Erythroblast (primary cell): ENCODE results near the gene PTPN13.

Experiments used
- DNase-seq, 2 experiments: peaks; one replicate each; lab custom pipeline; 2025; lab: John Stamatoyannopoulos, UW
- GATA1 ChIP-seq: IDR thresholded peaks from 2 replicates; pipeline ENCODE4 v1.6.1; 2011; ENCODE audit warnings: low read depth, mild to moderate bottlenecking, control low read depth, low read length, moderate library complexity
- POLR2A ChIP-seq: IDR thresholded peaks from 2 replicates; pipeline ENCODE4 v1.6.1; 2011; ENCODE audit warnings: mild to moderate bottlenecking, low read length

The PTPN13 gene

DNA sequence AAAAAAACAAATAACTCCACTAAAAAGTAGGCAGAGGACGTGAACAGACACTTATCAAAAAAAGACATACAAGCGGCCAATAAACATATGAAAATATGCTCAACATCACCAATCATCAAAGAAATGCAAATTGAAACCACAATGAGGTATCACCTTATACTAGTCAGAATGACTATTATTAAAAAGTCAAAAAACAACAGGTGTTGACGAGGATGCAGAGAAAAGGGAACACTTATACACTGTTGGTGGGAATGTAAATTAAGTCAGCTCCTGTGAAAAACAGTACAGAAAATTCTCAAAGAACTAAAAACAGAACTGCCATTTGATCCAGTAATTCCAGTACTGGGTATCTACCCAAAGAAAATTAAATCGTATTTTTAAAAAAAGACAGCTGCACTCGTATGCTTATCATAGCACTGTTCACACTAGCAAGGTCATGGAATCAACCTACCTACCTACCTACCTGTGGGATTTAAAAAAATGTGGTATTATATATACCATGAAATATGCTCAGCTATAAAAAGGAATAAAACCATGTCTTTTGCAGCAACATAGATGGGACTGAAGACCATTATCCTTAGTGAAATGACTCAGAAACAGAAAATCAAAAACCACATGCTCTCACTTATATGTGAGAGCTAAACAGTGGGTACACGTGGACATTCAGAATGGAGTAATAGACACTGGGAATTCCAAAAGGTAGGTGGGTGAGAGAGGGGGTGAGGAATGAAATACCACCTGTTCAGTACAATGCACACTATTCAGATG, 24.8 kb upstream of the PTPN13 start:
- DNase-seq: no peak
- no peak for TF ChIP-seq POLR2A
- TF ChIP-seq GATA1: no peak

DNA sequence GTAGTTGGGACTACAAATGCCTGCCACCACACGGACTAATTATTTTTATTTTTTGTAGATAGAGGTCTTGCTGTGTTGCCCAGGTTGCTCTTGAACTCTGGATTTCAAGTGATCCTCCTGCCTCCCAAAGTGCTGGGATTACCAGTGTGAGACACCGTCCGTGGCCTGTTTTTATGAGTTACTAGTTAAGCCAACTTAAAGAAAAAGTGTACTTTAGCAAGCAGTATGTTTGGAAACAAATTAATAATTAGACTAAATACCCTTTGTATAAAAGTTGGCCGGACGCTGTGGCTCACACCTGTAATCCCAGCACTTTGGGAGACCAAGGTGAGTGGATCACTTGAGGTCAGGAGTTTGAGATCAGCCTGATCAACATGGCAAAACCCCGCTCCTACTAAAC, 14.2 kb upstream of the PTPN13 start:
- DNase-seq: no peak
- TF ChIP-seq GATA1 (no peak), POLR2A (no peak)

DNA sequence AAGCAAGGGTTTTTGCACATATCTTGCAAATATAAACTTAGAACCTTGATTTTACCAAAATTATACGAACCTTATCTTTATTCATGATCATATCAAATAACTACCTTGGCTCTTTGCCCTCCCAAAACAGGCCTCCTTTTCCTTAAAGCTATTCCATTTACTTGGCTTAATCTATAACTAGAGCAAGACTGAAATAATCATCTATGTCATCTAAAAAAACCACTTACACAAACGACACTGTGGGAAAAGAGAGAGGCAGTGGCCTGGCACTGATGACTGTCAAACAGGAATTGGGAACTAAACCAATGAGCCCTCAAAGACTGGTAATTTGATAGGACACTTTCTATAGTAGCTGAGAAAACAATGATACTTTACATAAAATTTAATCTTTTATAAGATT, 11.7 kb upstream of the PTPN13 start:
- TF ChIP-seq GATA1 (no peak), POLR2A (no peak)
- DNase-seq: peak in 1 of 2 experiments; percentile 11

DNA sequence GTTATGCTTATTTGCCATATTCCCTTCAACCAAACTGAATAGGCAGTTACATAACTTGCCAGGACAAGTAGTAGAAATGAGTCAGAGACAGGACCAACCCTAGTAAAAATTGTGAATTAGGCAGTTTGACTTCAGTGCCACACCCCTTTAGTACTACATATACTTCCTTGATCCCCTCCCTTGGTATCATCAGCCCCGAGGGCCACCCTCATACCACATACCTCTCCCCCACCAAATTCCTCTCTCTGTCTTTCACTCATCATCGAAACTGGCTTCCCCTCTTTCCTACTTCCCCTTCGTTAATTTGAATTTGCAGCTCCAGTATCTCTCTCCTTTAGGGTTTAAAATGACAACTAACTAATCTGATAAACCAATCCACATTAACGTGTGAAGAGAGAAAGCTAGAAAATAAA, 7.9 kb upstream of the PTPN13 start:
- TF ChIP-seq POLR2A: no peak
- TF ChIP-seq GATA1: no peak
- DNase-seq: peak; percentile 8 to 10

DNA sequence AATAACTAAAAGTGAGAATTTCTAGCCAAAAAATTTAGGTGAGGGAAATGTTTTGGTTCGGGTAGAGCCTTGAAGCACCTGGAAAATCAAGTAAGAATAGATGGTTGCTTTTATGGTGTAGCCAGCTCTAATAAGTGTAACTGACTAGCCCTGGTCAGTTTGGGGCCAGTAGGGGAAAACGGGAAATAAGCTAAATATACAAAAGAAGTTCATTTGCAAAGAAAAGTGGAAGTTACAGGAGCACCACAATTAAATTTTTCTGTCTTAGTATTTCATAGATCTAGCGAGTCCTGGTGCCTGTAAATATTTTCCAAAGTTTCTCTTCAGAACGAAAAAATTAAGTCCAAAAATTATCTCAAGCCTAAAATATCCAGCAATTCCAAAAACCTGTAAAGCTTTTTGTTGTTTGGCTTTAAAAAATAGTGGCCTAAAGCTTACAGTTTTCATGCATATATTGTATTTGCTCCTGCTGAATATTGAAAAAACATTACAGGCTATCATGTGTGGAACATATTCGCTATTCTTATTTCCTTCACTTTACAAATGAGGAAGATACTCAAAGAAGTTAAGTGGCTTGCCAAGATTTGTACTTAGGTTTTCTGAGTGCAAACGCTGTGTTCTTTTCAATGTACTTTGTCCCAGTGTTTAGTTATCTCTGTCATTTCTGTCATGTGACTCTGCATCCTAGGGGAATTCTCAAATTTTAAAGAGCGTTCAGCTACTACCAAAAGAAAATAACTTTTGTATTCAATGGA, 7.3 kb upstream of the PTPN13 start:
- no peak for TF ChIP-seq GATA1
- TF ChIP-seq POLR2A: no peak
- DNase-seq: no peak

DNA sequence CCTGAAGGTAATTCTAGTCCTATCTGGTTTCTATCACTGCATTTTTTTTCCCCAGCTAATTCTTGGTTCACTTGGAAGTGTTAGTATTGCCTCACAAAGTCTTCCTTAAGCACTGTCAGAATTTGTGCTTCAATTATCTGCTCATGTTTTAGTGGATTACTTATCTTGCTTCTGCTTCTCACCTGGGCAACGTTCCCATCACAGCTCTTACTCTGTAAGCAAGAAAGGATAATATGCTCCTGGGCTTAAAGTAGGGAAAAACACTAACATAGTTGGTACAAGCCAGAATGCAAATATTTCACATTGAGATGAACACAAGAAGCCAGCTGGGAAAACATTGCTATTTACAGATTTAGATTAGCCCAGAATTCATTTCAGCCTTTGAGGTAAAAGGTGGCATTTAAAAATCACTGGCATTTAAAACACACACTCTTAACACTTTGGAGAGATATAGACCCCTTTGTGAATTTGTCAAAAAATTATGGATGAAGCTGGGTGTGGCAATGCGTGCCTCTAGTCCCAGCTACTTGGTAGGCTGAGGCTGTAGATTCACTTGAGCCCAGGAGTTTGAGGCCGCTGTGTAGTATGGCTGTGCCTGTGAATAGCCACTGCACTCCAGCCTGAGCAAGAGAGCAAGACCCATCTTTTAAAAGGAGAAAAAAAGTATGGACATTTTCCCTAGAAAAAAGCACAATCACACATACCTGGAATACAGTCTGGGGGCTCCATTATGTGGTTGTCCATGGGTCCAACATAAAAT, 6.6 kb upstream of the PTPN13 start:
- no peak for DNase-seq
- no peak for TF ChIP-seq GATA1
- no peak for TF ChIP-seq POLR2A

DNA sequence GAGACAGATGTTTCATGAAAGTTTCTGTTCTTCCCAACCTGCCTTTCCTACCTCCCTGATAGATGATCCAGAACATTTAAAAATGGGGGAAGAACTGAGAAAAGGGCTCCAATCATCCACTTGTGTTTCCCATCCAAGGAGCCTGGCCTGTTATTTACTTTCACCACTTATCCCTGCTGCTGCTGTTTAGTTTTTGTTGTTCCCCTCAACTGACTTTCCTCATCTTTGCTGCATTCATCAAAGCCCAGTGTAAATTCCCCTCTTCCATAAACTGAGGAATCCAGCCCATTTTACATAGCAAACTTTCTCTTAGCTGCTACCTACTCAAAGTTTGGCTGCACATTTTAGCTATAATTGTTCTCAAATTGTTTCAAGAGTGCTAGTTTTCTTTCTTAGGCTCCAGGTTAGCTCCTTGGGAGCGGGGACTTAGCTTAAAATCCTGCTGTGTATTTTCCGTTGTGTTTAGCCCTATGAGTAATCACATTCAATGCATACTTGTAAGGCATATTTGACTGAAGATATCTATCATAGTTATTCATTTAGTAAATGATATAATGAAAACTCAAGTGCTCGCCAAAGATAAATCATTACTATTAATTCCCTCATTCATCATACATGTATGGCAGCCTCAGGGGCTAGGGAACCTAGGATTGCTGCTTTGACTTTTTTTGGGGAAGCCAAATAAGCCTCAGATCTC, 1.4 kb upstream of the PTPN13 start:
- TF ChIP-seq POLR2A (no peak), GATA1 (no peak)
- no peak for DNase-seq

DNA sequence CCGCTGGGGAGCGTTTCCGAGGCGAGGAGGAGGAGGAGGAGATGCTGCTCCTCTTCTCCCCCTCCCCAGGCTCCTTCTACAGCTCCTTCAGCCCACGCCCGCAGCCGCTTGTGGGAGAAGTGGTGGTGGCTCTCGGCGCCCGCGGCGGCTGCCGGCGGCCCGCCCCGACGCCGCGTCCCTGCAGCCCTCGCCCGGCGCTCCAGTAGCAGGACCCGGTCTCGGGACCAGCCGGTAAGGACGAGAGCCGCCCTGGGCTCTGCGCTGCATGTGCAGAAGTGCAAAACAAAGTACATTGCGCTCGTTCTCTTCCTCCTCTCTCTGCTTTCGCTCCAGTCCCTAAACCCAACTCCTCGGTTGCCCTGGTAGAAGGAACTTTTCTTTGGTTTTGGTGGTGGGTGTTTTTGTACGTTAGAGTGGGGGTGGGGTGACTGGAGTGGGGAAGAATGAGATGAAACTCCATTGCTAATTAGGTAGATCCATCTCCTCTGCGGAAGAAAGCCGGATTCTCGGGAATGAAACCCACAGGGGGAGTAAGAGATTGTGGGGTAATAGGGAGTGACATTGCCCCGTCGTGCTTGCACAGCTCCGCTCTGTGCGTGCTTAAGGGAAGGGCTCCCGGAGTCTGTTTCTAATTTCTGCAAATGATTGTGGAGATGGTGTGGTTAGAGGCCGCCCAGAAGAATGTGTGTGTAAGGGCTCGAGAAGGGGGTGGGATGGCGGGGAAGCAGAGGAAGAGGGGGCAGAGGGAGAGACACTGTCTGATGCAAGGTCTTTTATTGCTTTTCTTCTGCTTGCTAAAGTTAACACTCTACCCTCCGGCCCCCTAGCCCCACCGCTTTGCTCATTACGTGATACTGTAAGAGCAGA, 677 bp downstream of the PTPN13 start:
- DNase-seq: peak; percentile 72
- TF ChIP-seq GATA1 (no peak), POLR2A (no peak)

DNA sequence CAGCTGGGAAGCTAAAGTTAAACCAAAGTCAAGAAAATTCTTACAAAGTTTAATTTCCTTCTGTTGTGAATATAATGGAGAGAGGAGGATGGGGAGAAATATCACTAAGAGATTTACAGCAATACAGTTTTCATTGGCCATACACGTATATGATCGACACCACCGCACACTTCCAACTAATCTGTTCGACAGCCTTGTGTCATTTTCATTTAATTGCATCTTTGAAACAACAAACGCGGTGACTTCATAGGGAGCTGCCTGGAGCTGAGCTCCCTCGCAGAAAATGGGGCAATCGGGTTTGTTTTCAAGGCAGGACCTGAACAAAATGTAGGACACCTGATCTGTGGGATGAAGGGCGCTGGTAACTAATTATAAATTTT, 1.3 kb downstream of the PTPN13 start:
- peak; percentile 52 to 57 for DNase-seq
- TF ChIP-seq POLR2A (no peak), GATA1 (no peak)

DNA sequence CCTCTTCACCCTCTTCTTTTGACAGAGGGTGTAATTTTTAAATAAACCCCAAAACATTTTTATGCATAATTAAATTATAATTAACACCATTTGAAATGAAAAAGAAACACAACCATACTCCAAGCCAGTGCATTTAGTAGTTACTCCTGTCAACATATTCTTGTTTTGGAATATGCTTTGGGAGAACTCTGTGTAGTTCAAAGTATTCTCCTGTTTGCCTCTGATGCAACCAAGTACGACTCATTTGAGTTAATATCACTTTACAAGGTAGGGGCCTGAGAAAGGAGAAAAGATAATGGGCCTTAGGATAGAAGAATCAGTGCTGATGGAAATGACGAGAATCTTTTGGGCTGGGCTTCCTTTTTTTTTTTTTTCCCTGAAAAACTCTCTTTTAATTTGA, 2.7 kb downstream of the PTPN13 start:
- TF ChIP-seq POLR2A (no peak), GATA1 (no peak)
- DNase-seq: no peak

DNA sequence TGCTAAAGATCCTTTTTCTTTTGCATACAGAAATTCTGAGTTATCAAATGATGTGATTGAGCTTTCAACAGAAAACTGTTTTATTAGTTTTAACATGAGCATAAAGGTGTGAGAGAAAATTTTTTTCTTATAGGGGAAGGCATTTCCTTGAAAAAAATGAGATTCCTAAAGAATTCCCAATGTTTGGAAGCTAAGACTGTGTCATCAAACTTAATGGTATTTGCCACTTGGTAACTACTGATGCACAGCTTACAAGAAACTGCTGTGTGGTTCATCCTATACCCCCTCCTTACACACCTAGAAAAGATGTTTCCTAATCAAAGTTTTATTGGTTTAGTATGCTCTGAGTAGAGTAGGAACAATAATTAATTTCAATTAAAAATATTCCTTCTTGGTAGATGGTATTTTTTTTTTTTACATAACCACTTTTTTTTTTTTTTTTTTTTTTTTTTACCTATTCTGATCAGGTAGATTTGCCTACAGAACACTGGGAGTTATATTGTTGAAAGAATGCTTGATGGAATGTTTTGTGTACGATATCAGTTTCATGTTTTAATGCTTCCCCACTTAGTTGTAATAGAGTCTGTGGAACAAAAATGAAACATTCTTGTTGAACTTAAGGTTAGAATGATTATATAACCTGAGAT, 6.0 kb downstream of the PTPN13 start:
- TF ChIP-seq POLR2A (no peak), GATA1 (no peak)

DNA sequence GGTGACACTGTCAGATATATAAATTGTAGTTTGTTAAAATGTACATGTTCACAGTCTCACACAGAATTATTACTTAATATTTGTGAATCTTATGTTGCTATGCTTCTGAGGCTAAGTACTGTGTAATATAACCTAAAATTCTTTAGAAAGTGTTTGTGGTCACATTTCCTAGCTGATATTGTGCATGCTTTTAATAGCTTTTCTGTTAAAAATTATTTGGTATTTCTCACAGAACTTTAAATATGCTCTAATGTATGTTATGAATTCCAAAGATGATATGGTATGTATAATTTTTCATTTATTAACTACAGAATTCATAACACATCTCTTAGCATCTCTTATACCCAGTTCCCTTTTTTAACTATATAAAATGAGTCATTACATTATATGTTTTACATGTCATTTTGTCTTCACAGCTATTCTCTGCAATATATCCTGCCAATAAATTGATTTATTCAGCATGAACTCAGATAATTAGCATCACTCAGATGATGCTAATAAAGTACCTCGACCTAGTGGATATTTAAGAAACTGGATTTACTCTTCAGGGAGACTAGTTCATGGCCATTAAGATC, 9.3 kb downstream of the PTPN13 start:
- no peak for DNase-seq
- TF ChIP-seq POLR2A (no peak), GATA1 (no peak)

More for the DNA sequence above, 6.0 kb downstream of the PTPN13 start:
- no peak for DNase-seq
